HEK293T (cell line): ENCODE measurements around the gene SCNN1B.

Experiments
- SP1 ChIP-seq: fragments of 450-650 bp; IDR thresholded peaks from 2 replicates; pipeline ENCODE4 v1.6.1; 2017
- SUZ12 ChIP-seq: fragments of 450-650 bp; IDR thresholded peaks from 2 replicates; pipeline ENCODE4 v1.6.1; 2016; ENCODE audit warnings: mild to moderate bottlenecking

DNA sequence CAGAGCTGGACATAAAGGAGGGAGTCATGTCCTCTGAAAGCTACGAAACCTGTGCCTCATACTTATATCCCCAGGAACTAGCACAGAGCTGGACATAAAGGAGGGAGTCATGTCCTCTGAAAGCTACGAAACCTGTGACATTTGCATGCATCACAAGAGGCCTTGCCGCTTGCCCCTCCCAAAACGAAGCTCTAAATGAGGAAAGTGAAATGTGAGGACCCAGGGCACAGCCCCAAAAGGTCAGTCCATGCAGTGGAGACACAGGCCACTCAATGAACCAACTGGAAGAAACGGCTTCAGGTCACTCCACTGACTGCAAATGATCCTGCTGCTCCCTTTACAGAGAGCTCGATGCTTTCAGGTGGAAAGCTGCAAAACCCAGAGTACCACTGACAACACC, 112.6 kb downstream of the SCNN1B start:
- TF ChIP-seq SP1 (no peak), SUZ12 (no peak)
